Endothelial cell of umbilical vein (primary cell): Measurements from ENCODE around the gene TARP.

ENCODE experiments used
- BruUV-seq: library from RNA; stranded (reverse); fragments of 400-500 nt; replicated peaks from 2 replicates; lab custom pipeline; 2021; lab: Mats Ljungman, UMichigan
- CTCF ChIA-PET: fragments of 300-600, 350-600 bp; sonication (Branson Sonifier 250); formaldehyde crosslinking; loops from one replicate; lab custom pipeline; 2021; ENCODE audit warnings: antibody characterized with exemption, inconsistent platforms; lab: Charles Lee
- POLR2A ChIA-PET: fragments of 300-600, 350-600 bp; sonication (Branson Sonifier 250); formaldehyde crosslinking; loops from one replicate; lab custom pipeline; 2021; ENCODE audit warnings: antibody characterized with exemption, inconsistent platforms; lab: Charles Lee
- DNase-seq: peaks from one replicate; pipeline ENCODE4 v3.0.0-alpha.2; 2011; ENCODE audit warnings: low read depth, low spot score
- FAIRE-seq: peaks from 2 replicates; lab custom pipeline; 2011; peaks lifted over from hg19 to GRCh38; lab: Jason Lieb, UNC
- H2AFZ ChIP-seq: 2 replicates; pipeline ENCODE4 v1.6.0; 2012; ENCODE audit warnings: low read depth, low read length, control low read depth, inconsistent platforms
- H3K27ac ChIP-seq: 2 replicates; pipeline ENCODE4 v1.5.1; 2011; ENCODE audit warnings: low read depth, mild to moderate bottlenecking, control low read depth, low read length, moderate library complexity; ENCODE audit not compliant: insufficient read depth
- H3K27me3 ChIP-seq, 2 experiments: 2 replicates each; pipeline versions ENCODE4 v1.6.0 to v1.6.1; 2011; ENCODE audit warnings: low read length in 2 of 2, mixed read lengths in 1 of 2; ENCODE audit not compliant: control insufficient read depth in 2 of 2, insufficient read depth in 2 of 2
- H3K36me3 ChIP-seq, 2 experiments: 2 replicates in 1 of 2; 3 replicates in 1 of 2; pipeline ENCODE4 v1.5.1; 2011; ENCODE audit warnings: low read length in 2 of 2, mild to moderate bottlenecking in 1 of 2, moderate library complexity in 1 of 2; ENCODE audit not compliant: control insufficient read depth in 2 of 2, insufficient read depth in 2 of 2; ENCODE audit errors: extremely low read depth in 1 of 2
- H3K4me1 ChIP-seq: 3 replicates; pipeline ENCODE4 v1.5.1; 2011; ENCODE audit warnings: mild to moderate bottlenecking, low read length; ENCODE audit not compliant: control insufficient read depth, insufficient read depth; ENCODE audit errors: extremely low read depth
- H3K4me2 ChIP-seq: 2 replicates; pipeline ENCODE4 v1.6.1; 2011; ENCODE audit warnings: low read length, control low read depth, mixed read lengths; ENCODE audit not compliant: insufficient read depth
- H3K4me3 ChIP-seq, 3 experiments: fragments of 200-600 bp in 1 of 3; sonication (generic), shearing (Covaris generic) in 1 of 3; replicated peaks in 1 of 3; 2 replicates each; pipeline ENCODE4 v1.5.1; 2011 to 2016; ENCODE audit warnings: control low read depth in 3 of 3, low read length in 3 of 3, mild to moderate bottlenecking in 2 of 3, inconsistent platforms in 1 of 3, low read depth in 1 of 3, moderate library complexity in 1 of 3; ENCODE audit not compliant: insufficient read depth in 1 of 3
- H3K79me2 ChIP-seq: 2 replicates; pipeline ENCODE4 v1.6.0; 2012; ENCODE audit warnings: low read length, inconsistent platforms; ENCODE audit not compliant: control insufficient read depth, insufficient read depth
- H3K9ac ChIP-seq: replicated peaks from 2 replicates; pipeline ENCODE3; 2011; ENCODE audit warnings: low read length, control low read depth; ENCODE audit not compliant: insufficient read depth; ENCODE audit errors: extremely low read depth
- H3K9me1 ChIP-seq: replicated peaks from 3 replicates; pipeline ENCODE4 v1.6.0; 2011; ENCODE audit warnings: mild to moderate bottlenecking, low read length; ENCODE audit not compliant: control insufficient read depth, insufficient read depth; ENCODE audit errors: extremely low read depth
- H3K9me3 ChIP-seq: replicated peaks from 2 replicates; pipeline ENCODE4 v1.5.1; 2012; ENCODE audit warnings: low read length, inconsistent platforms; ENCODE audit not compliant: control insufficient read depth, insufficient read depth
- H4K20me1 ChIP-seq: replicated peaks from 2 replicates; pipeline ENCODE3; 2011; ENCODE audit warnings: mild to moderate bottlenecking, low read length; ENCODE audit not compliant: control insufficient read depth, insufficient read depth; ENCODE audit errors: extremely low read depth
- EZH2 ChIP-seq: IDR thresholded peaks from 2 replicates; pipeline ENCODE4 v1.6.1; 2012; ENCODE audit warnings: borderline replicate concordance, low read depth, mild to moderate bottlenecking, moderate library complexity, low read length, inconsistent platforms; ENCODE audit not compliant: severe bottlenecking
- FOS ChIP-seq: IDR thresholded peaks from 2 replicates; pipeline ENCODE4 v1.6.1; 2011; ENCODE audit warnings: mild to moderate bottlenecking, low read length, moderate library complexity, borderline replicate concordance; ENCODE audit not compliant: insufficient read depth
- GATA2 ChIP-seq: IDR thresholded peaks from 2 replicates; pipeline ENCODE4 v1.7.0; 2011; ENCODE audit warnings: low read depth, mild to moderate bottlenecking, moderate library complexity, mixed read lengths, low read length; ENCODE audit not compliant: insufficient read length, insufficient read depth
- JUN ChIP-seq: IDR thresholded peaks from 2 replicates; pipeline ENCODE4 v1.6.1; 2011; ENCODE audit warnings: borderline replicate concordance, low read depth; ENCODE audit not compliant: insufficient read length, insufficient read depth
- MYC ChIP-seq: IDR thresholded peaks from one replicate; pipeline ENCODE4 v1.6.1; 2011; ENCODE audit warnings: mild to moderate bottlenecking, low read depth, low read length
- POLR2A ChIP-seq: IDR thresholded peaks from 2 replicates; pipeline ENCODE4 v1.6.1; 2012; ENCODE audit warnings: low read depth, mild to moderate bottlenecking, control low read depth, low read length
- POLR2AphosphoS5 ChIP-seq: IDR thresholded peaks from 2 replicates; pipeline ENCODE4 v1.6.1; 2012; ENCODE audit warnings: low read depth, mild to moderate bottlenecking, control low read depth, low read length, moderate library complexity; ENCODE audit not compliant: insufficient read depth
- dilution Hi-C: fragments of 300-500 bp; cut with MboI; formaldehyde crosslinking; loops from one replicate; pipeline ENCODE4 v1.15.0; 2019; ENCODE audit warnings: low sequenced_read_pairs; ENCODE audit not compliant: extremely low pct_ligation_motif_present
- intact Hi-C: fragments of 100-400 bp; cut with micrococcal nuclease; formaldehyde crosslinking; loops from one replicate; pipeline ENCODE4 v1.10.0; 2022
- TF ChIP-seq, protein P1 (sequence below): IDR thresholded peaks from 2 replicates; pipeline ENCODE4 v1.6.1; 2011; ENCODE audit not compliant: insufficient read depth, insufficient read length
- TF ChIP-seq, protein P2 (sequence below), 2 donors: IDR thresholded peaks; 1 replicate in 1 of 2; 2 replicates in 1 of 2; pipeline ENCODE4 v1.5.1; 2011; ENCODE audit warnings: low read length in 2 of 2, mild to moderate bottlenecking in 2 of 2, moderate library complexity in 2 of 2, control low read depth in 1 of 2, inconsistent platforms in 1 of 2, low read depth in 1 of 2; ENCODE audit not compliant: insufficient read depth in 1 of 2; ENCODE audit errors: extremely low read depth in 1 of 2

Gene TARP

DNA sequence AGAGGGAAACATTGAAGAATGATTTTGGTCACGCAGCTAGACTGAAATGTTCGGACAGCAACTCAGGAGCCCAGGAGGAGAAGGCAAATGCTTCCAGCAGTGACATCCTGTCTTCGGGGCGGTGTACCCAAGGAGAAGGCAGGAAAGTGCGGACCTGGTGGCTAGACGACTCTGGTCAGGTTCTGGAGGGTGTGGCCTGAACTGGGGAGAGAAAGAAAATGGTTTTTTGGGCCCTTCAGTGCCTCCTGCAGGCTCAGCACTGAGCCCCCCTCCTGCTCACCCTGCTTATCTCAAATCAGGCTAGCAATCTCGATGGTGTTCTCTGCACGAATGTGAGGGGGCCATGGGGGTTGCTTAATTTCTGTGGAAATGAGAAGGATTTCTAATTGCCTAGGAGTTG lies 26.7 kb upstream of the TARP start:
- H3K4me2 ChIP-seq = no peak overlapping the region
- TF ChIP-seq, protein P1, sequence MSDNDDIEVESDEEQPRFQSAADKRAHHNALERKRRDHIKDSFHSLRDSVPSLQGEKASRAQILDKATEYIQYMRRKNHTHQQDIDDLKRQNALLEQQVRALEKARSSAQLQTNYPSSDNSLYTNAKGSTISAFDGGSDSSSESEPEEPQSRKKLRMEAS = no peak
- TF ChIP-seq POLR2A = no peak
- TF ChIP-seq JUN = no peak
- no peak for TF ChIP-seq GATA2
- TF ChIP-seq POLR2AphosphoS5 = no peak
- no peak for TF ChIP-seq EZH2
- TF ChIP-seq, protein P2, sequence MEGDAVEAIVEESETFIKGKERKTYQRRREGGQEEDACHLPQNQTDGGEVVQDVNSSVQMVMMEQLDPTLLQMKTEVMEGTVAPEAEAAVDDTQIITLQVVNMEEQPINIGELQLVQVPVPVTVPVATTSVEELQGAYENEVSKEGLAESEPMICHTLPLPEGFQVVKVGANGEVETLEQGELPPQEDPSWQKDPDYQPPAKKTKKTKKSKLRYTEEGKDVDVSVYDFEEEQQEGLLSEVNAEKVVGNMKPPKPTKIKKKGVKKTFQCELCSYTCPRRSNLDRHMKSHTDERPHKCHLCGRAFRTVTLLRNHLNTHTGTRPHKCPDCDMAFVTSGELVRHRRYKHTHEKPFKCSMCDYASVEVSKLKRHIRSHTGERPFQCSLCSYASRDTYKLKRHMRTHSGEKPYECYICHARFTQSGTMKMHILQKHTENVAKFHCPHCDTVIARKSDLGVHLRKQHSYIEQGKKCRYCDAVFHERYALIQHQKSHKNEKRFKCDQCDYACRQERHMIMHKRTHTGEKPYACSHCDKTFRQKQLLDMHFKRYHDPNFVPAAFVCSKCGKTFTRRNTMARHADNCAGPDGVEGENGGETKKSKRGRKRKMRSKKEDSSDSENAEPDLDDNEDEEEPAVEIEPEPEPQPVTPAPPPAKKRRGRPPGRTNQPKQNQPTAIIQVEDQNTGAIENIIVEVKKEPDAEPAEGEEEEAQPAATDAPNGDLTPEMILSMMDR (IDR thresholded peaks at IDR 0.05; ENCODE audit: extremely low read depth in 1 of 2, insufficient read depth in 1 of 2, low read depth in 1 of 2, low read length in 2 of 2) = no peak
- no peak for TF ChIP-seq MYC
- no peak for TF ChIP-seq FOS
- POLR2A ChIA-PET = no interaction called here
- no peak overlapping the region for H3K27ac ChIP-seq
- H2AFZ ChIP-seq = no peak overlapping the region
- H4K20me1 ChIP-seq = no peaks in the 10 kb centered on the region
- H3K36me3 ChIP-seq = no peaks in the 10 kb centered on the region
- no peaks in the 10 kb centered on the region for H3K9me3 ChIP-seq
- no peak overlapping the region for H3K9ac ChIP-seq
- CTCF ChIA-PET = interaction anchor here (1.0 kb wide), 1 partner anchor 77 kb away, joined by 4 read pairs; no protein-coding TSS in a partner anchor
- H3K4me3 ChIP-seq = no peak overlapping the region
- FAIRE-seq (no peak), DNase-seq (no peak)
- dilution Hi-C loops = no loop called here
- H3K4me1 ChIP-seq = no peaks in the 10 kb centered on the region
- intact Hi-C loops = no loop called here
- no peaks in the 10 kb centered on the region for H3K79me2 ChIP-seq
- BruUV-seq = no TSS peak
- H3K27me3 ChIP-seq = peaks cover 2 to 4% of the 10 kb centered on the region in 2 experiments
- no peaks in the 10 kb centered on the region for H3K9me1 ChIP-seq
